ENCODE data around the gene RBM4. TPM values are rescaled to one million over a fixed set of nuclear protein-coding genes. Genes with fewer than 3 reads are reported as not detected.

Gene RBM4
- total and polyA plus RNA-seq, 2 donors from 2014 or later: 125 to 168 TPM

- H3K4me1 ChIP-seq (ENCODE audit: control insufficient read depth in 2 of 3, insufficient read depth in 2 of 3, low read depth in 1 of 3, low read length in 3 of 3): peaks cover 0 to 18% (median 0%) of the 10 kb centered on the region in 3 donors
- H3K27me3 ChIP-seq (ENCODE audit: control insufficient read depth, insufficient read depth, low read length): no peaks in the 10 kb centered on the region
- peak within 1 kb of the TSS; percentile 95 to 98 for H3K27ac ChIP-seq (ENCODE audit: low read depth in 2 of 2, low read length in 2 of 2)
- H3K4me3 ChIP-seq (ENCODE audit: low read length in 3 of 3): peak within 1 kb of the TSS; percentile 99 to 100 (median 99)
- H3K36me3 ChIP-seq (ENCODE audit: control insufficient read depth in 2 of 3, insufficient read depth in 3 of 3, low read length in 3 of 3): peaks cover 0 to 3% (median 0%) of the 10 kb centered on the region in 3 donors
- peak within 1 kb of the TSS; percentile 90 to 99 (median 94) for H3K9ac ChIP-seq (ENCODE audit: low read length in 3 of 3)
- FAIRE-seq (peak; percentile 52), DNase-seq (peak; percentile 99 to 100 (median 100))
- intact Hi-C loops (cut with DNase I): no loop called here
- no peaks in the 10 kb centered on the region for H3K9me3 ChIP-seq (ENCODE audit: control insufficient read depth in 2 of 3, insufficient read depth in 1 of 3, low read length in 3 of 3)
- no peak for TF ChIP-seq CTCF (IDR thresholded peaks at IDR 0.05; ENCODE audit: borderline replicate concordance, extremely low read depth, insufficient read depth)
These were observed 21.9 kb upstream of the RBM4 start, which contains the start of gene RBM14 for GRCh38 chr11:66616379-66617154. Gene RBM14 (plus strand): TSS chr11:66616630. CDS start chr11:66616721, 91 bp downstream.

- peak overlapping the region; percentile 95 to 98 for H3K27ac ChIP-seq (ENCODE audit: low read depth in 2 of 2, low read length in 2 of 2)
- peak in 1 of 5 donors; percentile 79 for DNase-seq
- H3K27me3 ChIP-seq (ENCODE audit: control insufficient read depth, insufficient read depth, low read length): no peaks in the 10 kb centered on the region
- H3K4me3 ChIP-seq (ENCODE audit: low read length in 3 of 3): peak overlapping the region; percentile 99 to 100 (median 99)
- TF ChIP-seq CTCF (IDR thresholded peaks at IDR 0.05; ENCODE audit: borderline replicate concordance, extremely low read depth, insufficient read depth): no peak
- intact Hi-C loops (cut with DNase I): no loop called here
- H3K9ac ChIP-seq (ENCODE audit: low read length in 3 of 3): peak overlapping the region; percentile 90 to 99 (median 94)
- no peak for FAIRE-seq
- H3K36me3 ChIP-seq (ENCODE audit: control insufficient read depth in 2 of 3, insufficient read depth in 3 of 3, low read length in 3 of 3): peaks cover 0 to 3% (median 0%) of the 10 kb centered on the region in 3 donors
- no peaks in the 10 kb centered on the region for H3K9me3 ChIP-seq (ENCODE audit: control insufficient read depth in 2 of 3, insufficient read depth in 1 of 3, low read length in 3 of 3)
- peaks cover 0 to 18% (median 0%) of the 10 kb centered on the region in 3 donors for H3K4me1 ChIP-seq (ENCODE audit: control insufficient read depth in 2 of 3, insufficient read depth in 2 of 3, low read depth in 1 of 3, low read length in 3 of 3)
These were observed 21.2 kb upstream of the RBM4 start for GRCh38 chr11:66617155-66617834.

- H3K27me3 ChIP-seq (ENCODE audit: control insufficient read depth, insufficient read depth, low read length): no peaks in the 10 kb centered on the region
- peak in 1 of 5 donors; percentile 36 for DNase-seq
- peaks cover 4 to 11% (median 8%) of the 10 kb centered on the region in 3 donors for H3K36me3 ChIP-seq (ENCODE audit: control insufficient read depth in 2 of 3, insufficient read depth in 3 of 3, low read length in 3 of 3)
- intact Hi-C loops (cut with DNase I): no loop called here
- H3K9ac ChIP-seq (ENCODE audit: low read length in 3 of 3): peak overlapping the region in 1 of 3 donors; percentile 20
- no peak for TF ChIP-seq CTCF (IDR thresholded peaks at IDR 0.05; ENCODE audit: borderline replicate concordance, extremely low read depth, insufficient read depth)
- no peak overlapping the region for H3K27ac ChIP-seq (ENCODE audit: low read depth in 2 of 2, low read length in 2 of 2)
- FAIRE-seq: no peak
- peak overlapping the region in 2 of 3 donors; percentile 99 to 100 for H3K4me3 ChIP-seq (ENCODE audit: low read length in 3 of 3)
- peaks cover 0 to 30% (median 0%) of the 10 kb centered on the region in 3 donors for H3K4me1 ChIP-seq (ENCODE audit: control insufficient read depth in 2 of 3, insufficient read depth in 2 of 3, low read depth in 1 of 3, low read length in 3 of 3)
- H3K9me3 ChIP-seq (ENCODE audit: control insufficient read depth in 2 of 3, insufficient read depth in 1 of 3, low read length in 3 of 3): no peaks in the 10 kb centered on the region
These were observed 19.4 kb upstream of the RBM4 start for GRCh38 chr11:66619080-66619554.

Data from kidney (tissue), 14 donors.